HG03039 (cell line): ENCODE data around the gene UGT2B10.

Experiments
- ATAC-seq: cut with Tn5 transposase; IDR thresholded peaks from one replicate; pipeline ENCODE4 v1.9.1; 2021; ENCODE audit warnings: mild to moderate bottlenecking, moderate library complexity; ENCODE audit not compliant: unreplicated experiment

Gene UGT2B10

DNA sequence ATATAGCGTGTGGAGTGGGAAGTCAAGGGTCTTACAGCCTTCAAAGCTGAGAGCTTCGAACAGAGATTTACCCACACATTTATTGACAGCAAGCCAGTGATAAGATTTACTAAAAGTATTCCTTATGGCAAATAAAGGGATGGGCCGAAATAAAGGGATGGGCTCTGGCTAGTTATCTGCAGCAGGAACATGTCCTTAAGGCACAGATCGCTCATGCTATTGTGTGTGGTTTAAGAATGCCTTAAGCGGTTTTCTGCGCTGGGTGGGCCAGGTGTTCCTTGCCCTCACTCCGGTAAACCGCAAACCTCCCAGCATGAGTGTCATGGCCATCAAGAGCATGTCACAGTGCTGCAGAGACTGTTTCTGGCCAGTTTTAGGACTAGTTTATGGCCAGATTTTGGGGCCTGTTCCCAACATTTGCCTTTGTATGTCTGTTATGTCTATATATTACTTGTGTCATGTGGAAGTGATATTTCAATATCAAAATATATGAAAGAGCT lies 53.5 kb downstream of the UGT2B10 start:
- no peak for ATAC-seq

DNA sequence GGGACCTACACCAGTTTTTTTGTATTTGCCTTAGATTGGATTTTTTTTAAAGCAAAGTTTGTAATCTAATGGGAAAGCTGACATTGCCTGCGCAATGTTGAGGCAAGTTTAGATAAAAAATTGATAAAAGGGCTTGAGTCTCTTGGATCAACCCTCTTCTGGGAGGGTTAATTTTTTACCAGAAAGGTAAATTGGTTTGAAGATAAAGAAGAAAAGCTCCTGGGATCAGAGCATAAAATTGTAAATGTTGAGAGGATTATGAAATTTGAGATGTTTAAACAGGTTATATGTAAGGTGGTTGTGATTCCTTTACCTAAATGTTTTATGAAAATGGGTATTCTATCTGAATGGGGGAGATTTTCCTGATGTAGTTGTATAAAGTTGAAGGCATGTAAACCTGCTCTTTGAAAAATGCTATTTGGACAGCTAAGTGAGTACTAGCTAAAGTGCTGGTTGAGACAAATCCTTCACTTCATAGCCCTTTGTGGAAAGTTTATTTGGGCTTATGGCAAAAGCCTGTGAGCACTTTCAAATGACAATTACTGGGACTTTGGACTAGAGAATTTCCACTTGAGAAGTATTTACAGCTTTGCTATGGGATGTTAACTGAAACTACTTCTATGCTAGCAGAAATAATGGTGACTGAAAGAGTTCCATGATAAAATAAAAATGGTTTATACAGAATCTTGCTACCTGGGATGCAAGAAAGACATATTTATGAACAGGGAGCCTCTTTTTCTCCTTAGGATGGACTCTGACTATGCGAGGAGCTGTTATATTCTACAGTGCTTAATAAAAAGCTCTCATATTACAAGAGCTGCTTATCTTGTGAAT lies 56.2 kb downstream of the UGT2B10 start:
- no peak for ATAC-seq

DNA sequence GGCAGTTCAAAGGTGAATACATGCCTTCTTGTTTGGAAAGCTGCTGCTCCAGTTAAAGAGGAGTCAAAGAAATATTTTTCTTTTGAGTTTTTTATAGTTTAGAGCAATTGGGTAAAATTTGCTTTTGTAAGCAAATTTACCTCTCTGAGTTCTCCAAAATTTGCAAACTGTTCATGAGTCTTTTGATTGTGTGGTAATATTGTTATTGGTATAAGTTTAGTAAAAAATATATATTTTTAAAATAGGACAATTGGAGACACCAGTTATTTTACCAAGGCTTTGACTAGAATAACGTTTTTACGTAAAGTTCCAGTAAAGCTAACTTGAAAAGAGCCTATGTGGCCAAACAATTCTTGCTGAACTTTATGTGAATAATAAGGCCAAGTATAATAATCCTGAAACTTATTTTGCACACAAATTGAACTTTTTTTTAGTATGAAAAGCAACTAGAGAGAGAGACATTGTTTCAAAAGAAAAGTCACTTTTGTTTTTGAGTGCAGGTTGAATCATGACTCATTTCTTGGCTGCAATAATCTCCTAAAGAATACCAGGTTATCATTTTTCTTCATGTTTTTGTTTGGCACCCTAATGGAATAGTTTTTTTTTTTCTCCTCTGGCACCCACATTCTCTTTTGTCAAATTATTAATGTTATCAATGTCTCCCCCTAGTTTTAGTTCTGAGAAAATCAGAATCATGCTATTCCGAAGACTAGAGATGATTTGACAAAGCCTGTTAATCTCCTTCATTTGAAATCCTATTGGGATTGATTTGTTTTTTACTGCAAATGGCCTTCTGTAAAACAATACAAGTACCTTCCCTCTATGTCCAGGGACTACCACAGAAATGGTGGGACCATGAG lies 57.1 kb downstream of the UGT2B10 start:
- no peak for ATAC-seq

DNA sequence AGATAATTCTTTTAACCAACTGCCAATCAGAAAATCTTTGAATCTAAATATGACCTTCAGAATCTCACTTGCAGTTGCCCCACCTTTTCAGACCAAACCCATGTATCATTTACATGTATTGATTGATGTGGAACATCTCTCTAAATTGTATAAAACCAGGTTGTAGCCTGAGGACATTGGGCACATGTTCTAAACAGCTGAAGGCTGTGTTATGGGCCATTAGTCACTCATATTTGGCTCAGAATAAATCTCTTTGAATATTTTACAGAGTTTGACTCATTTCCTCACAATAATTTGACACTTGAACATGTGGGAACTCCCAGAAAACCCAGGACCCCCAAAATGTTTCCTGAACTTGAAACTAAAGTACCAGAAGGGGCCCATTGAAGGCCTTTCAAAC lies 58.7 kb downstream of the UGT2B10 start:
- no peak for ATAC-seq

DNA sequence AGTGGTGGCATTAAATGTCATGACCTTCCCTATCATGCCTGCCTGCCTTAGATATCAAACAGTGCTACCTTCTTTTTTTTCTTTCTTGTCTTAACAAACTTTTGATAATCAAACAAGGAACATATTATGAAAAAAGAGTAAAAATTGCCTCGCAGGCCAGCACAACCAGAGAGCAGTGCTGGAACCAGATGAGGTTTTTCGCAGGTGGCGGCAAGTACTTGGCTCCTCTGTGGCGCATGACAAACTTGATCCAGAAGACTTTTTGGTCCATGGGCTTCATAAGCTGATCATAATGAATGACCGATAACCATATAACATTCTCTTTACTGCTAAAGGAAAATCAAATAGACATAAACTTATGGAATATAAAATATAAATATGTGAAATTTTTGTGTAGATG lies 61.8 kb downstream of the UGT2B10 start:
- no peak for ATAC-seq

DNA sequence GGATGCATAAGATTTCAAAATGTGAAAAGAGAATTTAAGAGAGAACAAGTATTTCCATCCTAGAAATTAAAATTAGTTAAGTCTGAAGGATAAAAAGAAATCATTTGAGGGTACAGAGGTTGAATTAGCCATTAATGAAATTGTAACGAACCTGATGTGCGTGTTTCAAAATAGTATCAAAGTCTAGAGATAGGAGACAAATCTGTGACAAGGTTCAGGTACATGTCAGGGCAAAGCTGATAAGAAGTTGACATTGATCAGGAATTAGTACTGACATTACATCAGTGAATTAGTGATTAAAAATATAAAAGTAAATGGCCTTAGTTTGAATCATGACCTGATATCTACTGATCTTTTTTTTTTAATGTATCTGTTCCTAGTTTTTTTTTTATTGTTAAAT lies 62.3 kb downstream of the UGT2B10 start:
- ATAC-seq, result no peak
